Measurements from ENCODE around the gene CSNK2A3. TPM values are rescaled to one million over a fixed set of nuclear protein-coding genes. Genes with fewer than 3 reads are reported as not detected.

Gene CSNK2A3
- total RNA-seq, 1 experiment from 2014 or later: 2.0 TPM

DNA sequence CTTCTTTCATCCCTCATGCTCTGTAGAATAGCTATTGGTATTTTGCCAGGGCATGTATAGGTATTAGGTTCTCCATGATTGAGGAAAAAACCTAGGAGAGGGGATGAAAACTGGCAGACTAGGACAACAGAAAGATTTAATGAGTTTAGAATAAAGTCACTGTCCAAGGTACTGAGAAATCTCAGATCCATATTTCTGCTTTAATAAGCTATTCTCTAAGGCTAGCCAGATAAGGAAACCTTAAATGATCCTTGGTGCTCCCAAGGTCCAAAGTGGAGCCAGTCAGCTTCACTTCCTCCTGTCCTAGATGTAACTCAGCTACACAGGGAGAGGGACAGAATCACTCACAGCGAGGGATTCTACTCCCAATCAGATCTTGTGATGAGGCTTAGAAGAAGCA is 13.7 kb upstream of the CSNK2A3 start:
- no TSS peak for BruUV-seq (replicated peaks)
- Histone ChIP-seq H3K4me1 (ENCODE audit: control insufficient read depth in 1 of 2, insufficient read depth in 2 of 2, low read length in 2 of 2) (no peaks in the 10 kb centered on the region), H3K79me2 (ENCODE audit: insufficient read depth, low read length) (no peaks in the 10 kb centered on the region), H3K9me3 (ENCODE audit: control insufficient read depth in 1 of 2, insufficient read depth in 1 of 2, low read depth in 1 of 2, low read length in 2 of 2) (peaks cover 0 to 4% of the 10 kb centered on the region in 2 experiments; a peak in 1 of 4 replicates), H4K20me1 (ENCODE audit: insufficient read depth) (no peaks in the 10 kb centered on the region), H3K27me3 (ENCODE audit: insufficient read depth, low read length) (no peaks in the 10 kb centered on the region), H3K4me3 (replicated peaks in 1 of 2; ENCODE audit: low read depth in 1 of 2, low read length in 2 of 2) (no peak overlapping the region), H3K9me2 (ENCODE audit: insufficient read depth) (no peaks in the 10 kb centered on the region), H3K4me2 (ENCODE audit: low read length) (no peak overlapping the region), H2AFZ (ENCODE audit: low read depth, low read length, poor library complexity, severe bottlenecking) (no peak overlapping the region), H3K9ac (ENCODE audit: low read length) (no peak overlapping the region), H3K36me3 (ENCODE audit: control insufficient read depth in 1 of 2, insufficient read depth in 2 of 2, low read length in 2 of 2) (peaks cover 0 to 5% of the 10 kb centered on the region in 2 experiments; a peak in 1 of 4 replicates), H3K27ac (ENCODE audit: low read depth, low read length) (no peak overlapping the region)
- TF ChIP-seq, protein P1, sequence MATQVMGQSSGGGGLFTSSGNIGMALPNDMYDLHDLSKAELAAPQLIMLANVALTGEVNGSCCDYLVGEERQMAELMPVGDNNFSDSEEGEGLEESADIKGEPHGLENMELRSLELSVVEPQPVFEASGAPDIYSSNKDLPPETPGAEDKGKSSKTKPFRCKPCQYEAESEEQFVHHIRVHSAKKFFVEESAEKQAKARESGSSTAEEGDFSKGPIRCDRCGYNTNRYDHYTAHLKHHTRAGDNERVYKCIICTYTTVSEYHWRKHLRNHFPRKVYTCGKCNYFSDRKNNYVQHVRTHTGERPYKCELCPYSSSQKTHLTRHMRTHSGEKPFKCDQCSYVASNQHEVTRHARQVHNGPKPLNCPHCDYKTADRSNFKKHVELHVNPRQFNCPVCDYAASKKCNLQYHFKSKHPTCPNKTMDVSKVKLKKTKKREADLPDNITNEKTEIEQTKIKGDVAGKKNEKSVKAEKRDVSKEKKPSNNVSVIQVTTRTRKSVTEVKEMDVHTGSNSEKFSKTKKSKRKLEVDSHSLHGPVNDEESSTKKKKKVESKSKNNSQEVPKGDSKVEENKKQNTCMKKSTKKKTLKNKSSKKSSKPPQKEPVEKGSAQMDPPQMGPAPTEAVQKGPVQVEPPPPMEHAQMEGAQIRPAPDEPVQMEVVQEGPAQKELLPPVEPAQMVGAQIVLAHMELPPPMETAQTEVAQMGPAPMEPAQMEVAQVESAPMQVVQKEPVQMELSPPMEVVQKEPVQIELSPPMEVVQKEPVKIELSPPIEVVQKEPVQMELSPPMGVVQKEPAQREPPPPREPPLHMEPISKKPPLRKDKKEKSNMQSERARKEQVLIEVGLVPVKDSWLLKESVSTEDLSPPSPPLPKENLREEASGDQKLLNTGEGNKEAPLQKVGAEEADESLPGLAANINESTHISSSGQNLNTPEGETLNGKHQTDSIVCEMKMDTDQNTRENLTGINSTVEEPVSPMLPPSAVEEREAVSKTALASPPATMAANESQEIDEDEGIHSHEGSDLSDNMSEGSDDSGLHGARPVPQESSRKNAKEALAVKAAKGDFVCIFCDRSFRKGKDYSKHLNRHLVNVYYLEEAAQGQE (IDR thresholded peaks at IDR 0.05; ENCODE audit: low read depth): peak; percentile 56
- TF ChIP-seq CBX3 (IDR thresholded peaks at IDR 0.05; ENCODE audit: low read depth): no peak
- ATAC-seq (no peak), DNase-seq (ENCODE audit: low read depth, low spot score) (no peak)
- intact Hi-C loops (cut with micrococcal nuclease): no loop called here
- CTCF ChIA-PET: no interaction called here
- RAD21 ChIA-PET (ENCODE audit: low non-redundant PET in 1 of 2, low total read pairs in 2 of 2, uncharacterized antibody in 2 of 2, unreplicated experiment in 2 of 2): no interaction called here
- POLR2A ChIA-PET: no interaction called here

GRCh38 chr11:11363674-11364073 is 10.6 kb upstream of the CSNK2A3 start:
- ATAC-seq: no peak
- no peak for DNase-seq (ENCODE audit: low read depth, low spot score)
- Histone ChIP-seq H3K9ac (ENCODE audit: low read length) (no peak overlapping the region), H2AFZ (ENCODE audit: low read depth, low read length, poor library complexity, severe bottlenecking) (no peak overlapping the region), H3K27me3 (ENCODE audit: insufficient read depth, low read length) (no peaks in the 10 kb centered on the region), H4K20me1 (ENCODE audit: insufficient read depth) (no peaks in the 10 kb centered on the region), H3K27ac (ENCODE audit: low read depth, low read length) (no peak overlapping the region), H3K9me3 (ENCODE audit: control insufficient read depth in 1 of 2, insufficient read depth in 1 of 2, low read depth in 1 of 2, low read length in 2 of 2) (peaks cover 0 to 4% of the 10 kb centered on the region in 2 experiments; a peak in 1 of 4 replicates), H3K79me2 (ENCODE audit: insufficient read depth, low read length) (no peaks in the 10 kb centered on the region), H3K4me3 (replicated peaks in 1 of 2; ENCODE audit: low read depth in 1 of 2, low read length in 2 of 2) (no peak overlapping the region), H3K4me2 (ENCODE audit: low read length) (no peak overlapping the region), H3K9me2 (ENCODE audit: insufficient read depth) (no peaks in the 10 kb centered on the region), H3K4me1 (ENCODE audit: control insufficient read depth in 1 of 2, insufficient read depth in 2 of 2, low read length in 2 of 2) (no peaks in the 10 kb centered on the region), H3K36me3 (ENCODE audit: control insufficient read depth in 1 of 2, insufficient read depth in 2 of 2, low read length in 2 of 2) (peaks cover 0 to 3% of the 10 kb centered on the region in 2 experiments; a peak in 1 of 4 replicates)
- ChIA-PET POLR2A (no interaction called here), CTCF (no interaction called here), RAD21 (ENCODE audit: low non-redundant PET in 1 of 2, low total read pairs in 2 of 2, uncharacterized antibody in 2 of 2, unreplicated experiment in 2 of 2) (no interaction called here)
- TF ChIP-seq CEBPB (IDR thresholded peaks at IDR 0.05; ENCODE audit: low read depth) (no peak), CTCF (IDR thresholded peaks at IDR 0.05 in 2 of 3, conservative IDR thresholded peaks at IDR 0.05 in 1 of 3; ENCODE audit: borderline replicate concordance in 1 of 3, insufficient read depth in 1 of 3, low read depth in 2 of 3, low read length in 2 of 3) (no peak), JUND (IDR thresholded peaks at IDR 0.05) (no peak), ZNF274 (IDR thresholded peaks at IDR 0.05; ENCODE audit: low read depth, low read length) (no peak), YY1 (IDR thresholded peaks at IDR 0.05; ENCODE audit: extremely low read depth, insufficient replicate concordance, low read depth, low read length) (no peak)
- intact Hi-C loops (cut with micrococcal nuclease): no loop called here
- no TSS peak for BruUV-seq (replicated peaks)
